ENCODE measurements around the gene MOCOS. TPM values are rescaled to one million over a fixed set of nuclear protein-coding genes. Genes with fewer than 3 reads are reported as not detected.

MOCOS gene
- total and polyA plus RNA-seq, 2 of the 8 experiments (the other 6 are each of a cell fraction or from before 2014, with no cell fraction given) = 4.7 to 5.8 TPM

DNA sequence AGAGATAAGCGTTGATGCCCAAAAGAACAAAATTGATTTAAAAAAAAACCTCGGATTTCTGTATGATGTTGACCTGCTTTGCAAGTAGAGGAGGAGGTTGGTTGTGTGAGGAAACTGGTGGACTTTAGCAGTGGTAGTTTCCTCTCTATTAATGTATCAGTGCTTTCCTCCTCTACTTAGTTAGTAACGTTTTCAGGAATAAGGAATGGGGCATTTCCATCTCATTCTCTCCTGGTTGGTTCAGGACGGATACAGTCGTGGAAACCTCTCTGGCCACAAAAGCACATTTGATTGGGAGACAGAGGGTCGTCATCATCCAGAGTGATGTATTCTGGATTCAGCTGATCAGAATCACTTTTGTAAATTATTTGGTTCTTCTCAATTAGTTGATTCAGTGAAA, 111.7 kb downstream of the MOCOS start:
- H3K23me2 ChIP-seq (ENCODE audit: low read depth, low read length) = peaks cover 12% of the 10 kb centered on the region; the same call in 1 of the 2 replicates
- H3K9ac ChIP-seq (replicated peaks in 1 of 4; ENCODE audit: extremely low read depth in 1 of 4, low read depth in 3 of 4, low read length in 3 of 4) = no peak overlapping the region
- no peak overlapping the region for H2BK15ac ChIP-seq (ENCODE audit: low read length)
- H3K27ac ChIP-seq (ENCODE audit: low read depth, low read length) = no peak overlapping the region
- H3K56ac ChIP-seq (replicated peaks; ENCODE audit: insufficient read length, low read depth, low read length) = no peak overlapping the region
- ChIA-PET POLR2A (ENCODE audit: partially characterized antibody) (interaction anchor here (0.6 to 1.5 kb wide), 2 partner anchors 114 to 965 kb away, joined by 3 to 4 read pairs; no protein-coding TSS in a partner anchor), CTCF (ENCODE audit: partially characterized antibody) (interaction anchor here (0.9 to 2.0 kb wide), 3 partner anchors 83 to 287 kb away, joined by 3 to 7 read pairs (median 5); no protein-coding TSS in a partner anchor)
- H3K4me3 ChIP-seq (ENCODE audit: extremely low read depth in 1 of 4, insufficient read depth in 2 of 4, low read depth in 3 of 4, low read length in 4 of 4) = peak overlapping the region in 2 of 4 experiments; percentile 57 to 97; a peak in 5 of 8 replicates
- peak overlapping the region; percentile 67 to 91 for H3K4me2 ChIP-seq (ENCODE audit: insufficient read depth in 1 of 2, low read depth in 2 of 2, low read length in 2 of 2)
- peaks cover 11 to 32% (median 30%) of the 10 kb centered on the region in 4 experiments for H3K27me3 ChIP-seq (replicated peaks in 1 of 4; ENCODE audit: control insufficient read depth in 3 of 4, extremely low read depth in 1 of 4, insufficient read depth in 3 of 4, low read length in 3 of 4)
- no peak overlapping the region for H3K23ac ChIP-seq (ENCODE audit: insufficient read length)
- FAIRE-seq (no peak), DNase-seq (ENCODE audit: low read depth in 1 of 2, low spot score in 2 of 2) (no peak)
- H4K8ac ChIP-seq (ENCODE audit: extremely low read depth, insufficient read depth, low read length) = no peak overlapping the region
- H3K18ac ChIP-seq (ENCODE audit: extremely low read depth, low read length) = no peak overlapping the region
- no peak overlapping the region for H3K14ac ChIP-seq (ENCODE audit: insufficient read length)
- no peak overlapping the region for H3K4ac ChIP-seq (replicated peaks; ENCODE audit: insufficient read length, low read depth, low read length)
- no peak overlapping the region for H4K5ac ChIP-seq (ENCODE audit: insufficient read length, low read depth, low read length)
- no peak overlapping the region for H2BK12ac ChIP-seq (ENCODE audit: low read depth, low read length)
- H4K20me1 ChIP-seq (replicated peaks in 1 of 2; ENCODE audit: control insufficient read depth in 1 of 2, insufficient read depth in 2 of 2, low read length in 2 of 2) = peaks cover 4% of the 10 kb centered on the region in 2 experiments
- H2BK5ac ChIP-seq (ENCODE audit: low read depth, low read length) = no peak overlapping the region
- H3K79me2 ChIP-seq (ENCODE audit: control insufficient read depth in 1 of 2, insufficient read depth in 2 of 2, low read length in 2 of 2) = peaks cover 0 to 13% of the 10 kb centered on the region in 2 experiments; a peak in 1 of 4 replicates
- 82% methylated on average over 6 of the region's 6 CpGs; no CpG with 5 or more reads in 1 of the 2 experiments for WGBS, 2 experiments (ENCODE audit: extremely low coverage in 1 of 2, insufficient coverage in 1 of 2, insufficient read length in 1 of 2, insufficient replicate concordance in 2 of 2, low coverage in 1 of 2, low lambda C conversion rate in 2 of 2, missing lambda C conversion rate in 1 of 2)
- H3K79me1 ChIP-seq (ENCODE audit: low read depth, low read length) = peaks cover 4% of the 10 kb centered on the region; the same call in 1 of the 2 replicates
- no peaks in the 10 kb centered on the region for H3K36me3 ChIP-seq (ENCODE audit: control insufficient read depth in 2 of 4, insufficient read depth in 4 of 4, low read length in 3 of 4)
- H2AFZ ChIP-seq (ENCODE audit: low read length) = no peak overlapping the region
- H4K91ac ChIP-seq (replicated peaks; ENCODE audit: insufficient read length, low read length) = no peak overlapping the region
- H2AK5ac ChIP-seq (ENCODE audit: low read depth, low read length) = no peak overlapping the region
- no peak overlapping the region for H2BK120ac ChIP-seq (replicated peaks; ENCODE audit: low read depth, low read length)
- H2BK20ac ChIP-seq (ENCODE audit: low read length) = no peak overlapping the region
- H3K4me1 ChIP-seq (replicated peaks in 1 of 4; ENCODE audit: control insufficient read depth in 3 of 4, insufficient read depth in 4 of 4, low read length in 3 of 4) = peaks cover 0 to 7% (median 6%) of the 10 kb centered on the region in 4 experiments; a peak in 4 of 7 replicates
- H3K9me3 ChIP-seq (ENCODE audit: insufficient read depth in 2 of 2, low read depth in 1 of 2, low read length in 1 of 2) = no peaks in the 10 kb centered on the region
- TF ChIP-seq RAD21 (IDR thresholded peaks at IDR 0.05 in 1 of 2, conservative IDR thresholded peaks at IDR 0.05 in 1 of 2; ENCODE audit: low read depth in 2 of 2, low read length in 2 of 2) (no peak), YY1 (IDR thresholded peaks at IDR 0.05; ENCODE audit: low read depth, low read length) (no peak), CTBP2 (IDR thresholded peaks at IDR 0.05; ENCODE audit: borderline replicate concordance, insufficient read depth, insufficient read length, low read length) (no peak), ZNF274 (IDR thresholded peaks at IDR 0.05; ENCODE audit: borderline replicate concordance, extremely low read depth, low read length) (no peak), BCL11A (IDR thresholded peaks at IDR 0.05; ENCODE audit: low read depth in 2 of 2, low read length in 2 of 2) (no peak), ASH2L (IDR thresholded peaks at IDR 0.05; ENCODE audit: low read length) (no peak), TEAD4 (IDR thresholded peaks at IDR 0.05; ENCODE audit: low read depth, low read length) (no peak), PHF8 (conservative IDR thresholded peaks at IDR 0.05; ENCODE audit: low read depth, low read length) (no peak), SIN3A (conservative IDR thresholded peaks at IDR 0.05 in 1 of 2, IDR thresholded peaks at IDR 0.05 in 1 of 2; ENCODE audit: low read depth in 1 of 2, low read length in 2 of 2) (no peak), SIX5 (IDR thresholded peaks at IDR 0.05; ENCODE audit: low read depth, low read length) (no peak), CREB1 (IDR thresholded peaks at IDR 0.05) (no peak), NRF1 (IDR thresholded peaks at IDR 0.05; ENCODE audit: low read depth, low read length) (no peak)
- TF ChIP-seq, protein P1, sequence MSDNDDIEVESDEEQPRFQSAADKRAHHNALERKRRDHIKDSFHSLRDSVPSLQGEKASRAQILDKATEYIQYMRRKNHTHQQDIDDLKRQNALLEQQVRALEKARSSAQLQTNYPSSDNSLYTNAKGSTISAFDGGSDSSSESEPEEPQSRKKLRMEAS (IDR thresholded peaks at IDR 0.05) = no peak

Measured in H1 (cell line).